Lower leg skin (tissue), 3 donors: Measurements from ENCODE around the gene LETM1.

Experiments
- CTCF ChIP-seq, 3 donors: fragments of 450-650 bp; IDR thresholded peaks; one replicate each; pipeline ENCODE4 v1.5.1; 2016; ENCODE audit warnings: antibody characterized with exemption in 3 of 3, mild to moderate bottlenecking in 3 of 3, moderate library complexity in 2 of 3
- POLR2A ChIP-seq, 2 donors: fragments of 450-650 bp; IDR thresholded peaks; one replicate each; pipeline ENCODE4 v1.6.1; 2016 to 2017; ENCODE audit warnings: antibody characterized with exemption in 2 of 2, mild to moderate bottlenecking in 1 of 2, moderate library complexity in 1 of 2

- no peak for TF ChIP-seq CTCF (IDR thresholded peaks at IDR 0.05)
- no peak for TF ChIP-seq POLR2A (IDR thresholded peaks at IDR 0.05)
Observed at GRCh38 chr4:1870328-1870577, 14.3 kb upstream of the LETM1 start.
